Measurements from ENCODE around the gene MYO1D. TPM values are rescaled to one million over a fixed set of nuclear protein-coding genes. Genes with fewer than 3 reads are reported as not detected.

MYO1D gene
- total and polyA plus RNA-seq, 4 donors, result 22.0 to 75.8 (median 61.4) TPM

- no peak overlapping the region for H3K4me3 ChIP-seq
- no peaks in the 10 kb centered on the region for H3K27me3 ChIP-seq (ENCODE audit: control insufficient read depth in 3 of 3, insufficient read depth in 3 of 3, low read length in 2 of 3)
- no peak overlapping the region for H3K9ac ChIP-seq (ENCODE audit: insufficient read depth in 1 of 2, low read length in 2 of 2)
- H3K4me1 ChIP-seq (ENCODE audit: control insufficient read depth in 5 of 5, insufficient read depth in 5 of 5, low read length in 5 of 5), result no peaks in the 10 kb centered on the region
- H3K9me3 ChIP-seq (ENCODE audit: control insufficient read depth in 4 of 4, insufficient read depth in 3 of 4, low read length in 3 of 4), result no peaks in the 10 kb centered on the region
- no peaks in the 10 kb centered on the region for H3K36me3 ChIP-seq (ENCODE audit: control insufficient read depth in 4 of 4, insufficient read depth in 4 of 4, low read length in 4 of 4)
- DNase-seq (no peak), ATAC-seq (ENCODE audit: insufficient read depth, low FRiP score) (no peak)
- TF ChIP-seq CTCF (IDR thresholded peaks at IDR 0.05; ENCODE audit: control extremely low read depth, extremely low read depth), result no peak
- WGBS, 2 donors, result 84 to 86% methylated on average over 4 of the region's 4 CpGs
- H3K27ac ChIP-seq (ENCODE audit: low read depth in 1 of 2, low read length in 1 of 2), result no peak overlapping the region
Measured at GRCh38 chr17:32568705-32569104, 308.2 kb downstream of the MYO1D start.

- no peak overlapping the region for H3K27ac ChIP-seq (ENCODE audit: low read depth in 1 of 2, low read length in 1 of 2)
- no peaks in the 10 kb centered on the region for H3K36me3 ChIP-seq (ENCODE audit: control insufficient read depth in 4 of 4, insufficient read depth in 4 of 4, low read length in 4 of 4)
- no peaks in the 10 kb centered on the region for H3K9me3 ChIP-seq (ENCODE audit: control insufficient read depth in 4 of 4, insufficient read depth in 3 of 4, low read length in 3 of 4)
- 91 to 95% methylated on average over 4 of the region's 4 CpGs for whole genome bisulfite sequencing, 2 donors
- H3K4me1 ChIP-seq (ENCODE audit: control insufficient read depth in 5 of 5, insufficient read depth in 5 of 5, low read length in 5 of 5), result peaks cover 0 to under 1% (median 0%) of the 10 kb centered on the region in 5 donors
- no peak overlapping the region for H3K4me3 ChIP-seq
- no peak overlapping the region for H3K9ac ChIP-seq (ENCODE audit: insufficient read depth in 1 of 2, low read length in 2 of 2)
- no peaks in the 10 kb centered on the region for H3K27me3 ChIP-seq (ENCODE audit: control insufficient read depth in 3 of 3, insufficient read depth in 3 of 3, low read length in 2 of 3)
- TF ChIP-seq CTCF (IDR thresholded peaks at IDR 0.05; ENCODE audit: control extremely low read depth, extremely low read depth), result no peak
- ATAC-seq (ENCODE audit: insufficient read depth, low FRiP score) (no peak), DNase-seq (no peak)
Measured at GRCh38 chr17:32567511-32567910, 309.4 kb downstream of the MYO1D start.

- Histone ChIP-seq H3K36me3 (ENCODE audit: control insufficient read depth in 4 of 4, insufficient read depth in 4 of 4, low read length in 4 of 4) (no peaks in the 10 kb centered on the region), H3K27me3 (ENCODE audit: control insufficient read depth in 3 of 3, insufficient read depth in 3 of 3, low read length in 2 of 3) (no peaks in the 10 kb centered on the region), H3K27ac (ENCODE audit: low read depth in 1 of 2, low read length in 1 of 2) (no peak overlapping the region), H3K9me3 (ENCODE audit: control insufficient read depth in 4 of 4, insufficient read depth in 3 of 4, low read length in 3 of 4) (no peaks in the 10 kb centered on the region), H3K9ac (ENCODE audit: insufficient read depth in 1 of 2, low read length in 2 of 2) (no peak overlapping the region), H3K4me1 (ENCODE audit: control insufficient read depth in 5 of 5, insufficient read depth in 5 of 5, low read length in 5 of 5) (peaks cover 0 to 1% (median 0%) of the 10 kb centered on the region in 5 donors), H3K4me3 (no peak overlapping the region)
- ATAC-seq (ENCODE audit: insufficient read depth, low FRiP score) (no peak), DNase-seq (no peak)
- no peak for TF ChIP-seq CTCF (IDR thresholded peaks at IDR 0.05; ENCODE audit: control extremely low read depth, extremely low read depth)
- 87 to 90% methylated on average over 4 of the region's 4 CpGs for WGBS, 2 donors
Measured at GRCh38 chr17:32567086-32567485, 309.8 kb downstream of the MYO1D start.

- H3K36me3 ChIP-seq (ENCODE audit: control insufficient read depth in 4 of 4, insufficient read depth in 4 of 4, low read length in 4 of 4), result no peaks in the 10 kb centered on the region
- no peaks in the 10 kb centered on the region for H3K9me3 ChIP-seq (ENCODE audit: control insufficient read depth in 4 of 4, insufficient read depth in 3 of 4, low read length in 3 of 4)
- 85 to 87% methylated on average over 5 of the region's 5 CpGs for WGBS, 2 donors
- no peak overlapping the region for H3K4me3 ChIP-seq
- no peak for TF ChIP-seq CTCF (IDR thresholded peaks at IDR 0.05; ENCODE audit: control extremely low read depth, extremely low read depth)
- no peak overlapping the region for H3K27ac ChIP-seq (ENCODE audit: low read depth in 1 of 2, low read length in 1 of 2)
- no peaks in the 10 kb centered on the region for H3K27me3 ChIP-seq (ENCODE audit: control insufficient read depth in 3 of 3, insufficient read depth in 3 of 3, low read length in 2 of 3)
- H3K9ac ChIP-seq (ENCODE audit: insufficient read depth in 1 of 2, low read length in 2 of 2), result no peak overlapping the region
- peaks cover 0 to 1% (median 0%) of the 10 kb centered on the region in 5 donors for H3K4me1 ChIP-seq (ENCODE audit: control insufficient read depth in 5 of 5, insufficient read depth in 5 of 5, low read length in 5 of 5)
- no peak for ATAC-seq (ENCODE audit: insufficient read depth, low FRiP score)
- DNase-seq, result no peak
Measured at GRCh38 chr17:32566303-32566702, 310.6 kb downstream of the MYO1D start.
